Measurements from ENCODE around the gene SDC3.

DNA sequence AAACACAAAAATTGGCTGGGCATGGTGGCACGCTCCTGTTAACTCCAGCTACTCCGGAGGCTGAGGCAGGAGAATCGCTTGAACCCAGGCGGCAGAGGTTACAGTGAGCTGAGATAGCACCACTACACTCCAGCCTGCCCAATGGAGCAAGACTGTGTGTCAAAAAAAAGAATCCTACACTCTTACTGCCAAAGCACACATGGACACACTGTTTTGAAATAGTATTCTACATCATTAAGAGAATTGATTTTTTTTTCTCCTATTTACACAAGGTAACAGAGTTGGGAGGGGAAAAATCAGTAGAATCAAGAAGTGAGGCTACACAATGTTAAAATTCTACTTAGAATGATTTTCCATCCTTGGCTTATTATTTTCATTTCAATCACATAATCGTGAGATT is 42.1 kb upstream of the SDC3 start:
- TF ChIP-seq, protein P1, sequence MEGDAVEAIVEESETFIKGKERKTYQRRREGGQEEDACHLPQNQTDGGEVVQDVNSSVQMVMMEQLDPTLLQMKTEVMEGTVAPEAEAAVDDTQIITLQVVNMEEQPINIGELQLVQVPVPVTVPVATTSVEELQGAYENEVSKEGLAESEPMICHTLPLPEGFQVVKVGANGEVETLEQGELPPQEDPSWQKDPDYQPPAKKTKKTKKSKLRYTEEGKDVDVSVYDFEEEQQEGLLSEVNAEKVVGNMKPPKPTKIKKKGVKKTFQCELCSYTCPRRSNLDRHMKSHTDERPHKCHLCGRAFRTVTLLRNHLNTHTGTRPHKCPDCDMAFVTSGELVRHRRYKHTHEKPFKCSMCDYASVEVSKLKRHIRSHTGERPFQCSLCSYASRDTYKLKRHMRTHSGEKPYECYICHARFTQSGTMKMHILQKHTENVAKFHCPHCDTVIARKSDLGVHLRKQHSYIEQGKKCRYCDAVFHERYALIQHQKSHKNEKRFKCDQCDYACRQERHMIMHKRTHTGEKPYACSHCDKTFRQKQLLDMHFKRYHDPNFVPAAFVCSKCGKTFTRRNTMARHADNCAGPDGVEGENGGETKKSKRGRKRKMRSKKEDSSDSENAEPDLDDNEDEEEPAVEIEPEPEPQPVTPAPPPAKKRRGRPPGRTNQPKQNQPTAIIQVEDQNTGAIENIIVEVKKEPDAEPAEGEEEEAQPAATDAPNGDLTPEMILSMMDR (IDR thresholded peaks at IDR 0.05) = no peak
- no peak for TF ChIP-seq EZH2 (IDR thresholded peaks at IDR 0.05; ENCODE audit: borderline replicate concordance, insufficient read depth, low read depth, low read length, poor library complexity, severe bottlenecking)

Data from B cell (primary cell).